GM19467 (cell line): ENCODE measurements around the gene TEX54.
"Not testable (repeated sequence)": the region's sequence is repeated elsewhere in the genome, so short reads cannot be mapped to it uniquely, and the experiment has no call there.

Experiments
- ATAC-seq: cut with Tn5 transposase; IDR thresholded peaks from one replicate; pipeline ENCODE4 v1.9.1; 2021; ENCODE audit warnings: mild to moderate bottlenecking, moderate library complexity; ENCODE audit not compliant: unreplicated experiment

TEX54 gene

GRCh38 chr11:62835336-62835735 is 2.7 kb upstream of the TEX54 start:
- ATAC-seq = no peak

GRCh38 chr11:62831520-62832335 is 913 bp downstream of the TEX54 start, which contains the start of gene STX5:
Gene STX5, minus strand, starts transcription at chr11:62832051. Its CDS starts 808 bp downstream, at chr11:62831243.
- peak; percentile 76 for ATAC-seq

- ATAC-seq = no peak
Observed at GRCh38 chr11:62830904-62831519, 1.6 kb downstream of the TEX54 start.

GRCh38 chr11:62828130-62828529 is 4.5 kb downstream of the TEX54 start:
- not testable (repeated sequence) for ATAC-seq

- ATAC-seq = no peak
Observed at GRCh38 chr11:62823677-62824076, 9.0 kb downstream of the TEX54 start.

GRCh38 chr11:62817129-62817528 is 15.5 kb downstream of the TEX54 start:
- no peak for ATAC-seq

GRCh38 chr11:62816557-62816956 is 16.1 kb downstream of the TEX54 start:
- ATAC-seq = no peak

- no peak for ATAC-seq
Observed at GRCh38 chr11:62811659-62812058, 21.0 kb downstream of the TEX54 start.

GRCh38 chr11:62810748-62811147 is 21.9 kb downstream of the TEX54 start:
- no peak for ATAC-seq

GRCh38 chr11:62806611-62807121 is 26.0 kb downstream of the TEX54 start:
- ATAC-seq = no peak

- no peak for ATAC-seq
Observed at GRCh38 chr11:62805961-62806441, 26.6 kb downstream of the TEX54 start.

- ATAC-seq = peak; percentile 77
Observed at GRCh38 chr11:62805076-62805892, 27.4 kb downstream of the TEX54 start, which contains the start of gene NXF1. Gene NXF1, minus strand, starts transcription at chr11:62805440. Its CDS starts 84 bp downstream, at chr11:62805356.

GRCh38 chr11:62804310-62805075 is 28.1 kb downstream of the TEX54 start:
- no peak for ATAC-seq

- ATAC-seq = no peak
Observed at GRCh38 chr11:62801071-62801470, 31.6 kb downstream of the TEX54 start.

- ATAC-seq = no peak
Observed at GRCh38 chr11:62799486-62799885, 33.2 kb downstream of the TEX54 start.

GRCh38 chr11:62796281-62796680 is 36.4 kb downstream of the TEX54 start:
- ATAC-seq = no peak

GRCh38 chr11:62794201-62794775 is 38.4 kb downstream of the TEX54 start:
- no peak for ATAC-seq

- ATAC-seq = no peak
Observed at GRCh38 chr11:62792202-62792575, 40.5 kb downstream of the TEX54 start.

- peak; percentile 66 for ATAC-seq
Observed at GRCh38 chr11:62791501-62792201, 41.0 kb downstream of the TEX54 start, which contains the start of gene TMEM223. Gene TMEM223, minus strand, starts transcription at chr11:62792006. Its CDS starts 12 bp downstream, at chr11:62791994.
